ENCODE results near the gene CRYBG2.

The CRYBG2 gene

GRCh38 chr1:26277261-26277661, 76.7 kb downstream of the CRYBG2 start:
- no peak for TF ChIP-seq ZNF8 (CRISPR knock-in tag; IDR thresholded peaks at IDR 0.05)
- no peak for TF ChIP-seq SNAI2 (CRISPR knock-in tag; IDR thresholded peaks at IDR 0.05)
- TF ChIP-seq ZNF70 (CRISPR knock-in tag; IDR thresholded peaks at IDR 0.05), result no peak
- TF ChIP-seq ZC3H10 (CRISPR knock-in tag; IDR thresholded peaks at IDR 0.05), result no peak
- TF ChIP-seq TCF4 (CRISPR knock-in tag; IDR thresholded peaks at IDR 0.05; ENCODE audit: borderline replicate concordance), result no peak
- TF ChIP-seq CSRNP3 (CRISPR knock-in tag; IDR thresholded peaks at IDR 0.05), result no peak
- no peak for TF ChIP-seq ZNF565 (CRISPR knock-in tag; conservative IDR thresholded peaks at IDR 0.05; ENCODE audit: low read depth)
- TF ChIP-seq PATZ1 (CRISPR knock-in tag; IDR thresholded peaks at IDR 0.05; ENCODE audit: borderline replicate concordance), result no peak
- no peak for TF ChIP-seq TSHZ2 (CRISPR knock-in tag; IDR thresholded peaks at IDR 0.05)
- no peak for TF ChIP-seq TOX (CRISPR knock-in tag; IDR thresholded peaks at IDR 0.05; ENCODE audit: borderline replicate concordance)
- TF ChIP-seq ZFP3 (CRISPR knock-in tag; IDR thresholded peaks at IDR 0.05), result no peak
- TF ChIP-seq ISL1 (CRISPR knock-in tag; IDR thresholded peaks at IDR 0.05), result no peak
- TF ChIP-seq ESRRG (CRISPR knock-in tag; IDR thresholded peaks at IDR 0.05), result no peak
- no peak for TF ChIP-seq CREB5 (CRISPR knock-in tag; IDR thresholded peaks at IDR 0.05; ENCODE audit: low read depth)
- TF ChIP-seq PPARA (CRISPR knock-in tag; IDR thresholded peaks at IDR 0.05; ENCODE audit: borderline replicate concordance), result no peak
- TF ChIP-seq BACH2 (CRISPR knock-in tag; IDR thresholded peaks at IDR 0.05; ENCODE audit: borderline replicate concordance), result no peak
- TF ChIP-seq ZFP30 (CRISPR knock-in tag; IDR thresholded peaks at IDR 0.05), result no peak
- no peak for ATAC-seq

- TF ChIP-seq TSHZ2 (CRISPR knock-in tag; IDR thresholded peaks at IDR 0.05), result no peak
- no peak for TF ChIP-seq POU6F1 (CRISPR knock-in tag; IDR thresholded peaks at IDR 0.05; ENCODE audit: borderline replicate concordance, low read depth)
- no peak for TF ChIP-seq BACH2 (CRISPR knock-in tag; IDR thresholded peaks at IDR 0.05; ENCODE audit: borderline replicate concordance)
- TF ChIP-seq GLIS3 (CRISPR knock-in tag; IDR thresholded peaks at IDR 0.05), result no peak
- TF ChIP-seq ARNTL (CRISPR knock-in tag; IDR thresholded peaks at IDR 0.05; ENCODE audit: borderline replicate concordance, low read depth), result no peak
- no peak for TF ChIP-seq ZNF70 (CRISPR knock-in tag; IDR thresholded peaks at IDR 0.05)
- no peak for TF ChIP-seq PATZ1 (CRISPR knock-in tag; IDR thresholded peaks at IDR 0.05; ENCODE audit: borderline replicate concordance)
- TF ChIP-seq ESRRG (CRISPR knock-in tag; IDR thresholded peaks at IDR 0.05), result no peak
- no peak for TF ChIP-seq RARB (CRISPR knock-in tag; IDR thresholded peaks at IDR 0.05)
- TF ChIP-seq ZNF8 (CRISPR knock-in tag; IDR thresholded peaks at IDR 0.05), result no peak
- TF ChIP-seq CREB5 (CRISPR knock-in tag; IDR thresholded peaks at IDR 0.05; ENCODE audit: low read depth), result no peak
- TF ChIP-seq SNAI2 (CRISPR knock-in tag; IDR thresholded peaks at IDR 0.05), result no peak
- no peak for TF ChIP-seq ISL1 (CRISPR knock-in tag; IDR thresholded peaks at IDR 0.05)
- no peak for TF ChIP-seq ZNF565 (CRISPR knock-in tag; conservative IDR thresholded peaks at IDR 0.05; ENCODE audit: low read depth)
- no peak for TF ChIP-seq OSR1 (CRISPR knock-in tag; IDR thresholded peaks at IDR 0.05)
- TF ChIP-seq ZFP30 (CRISPR knock-in tag; IDR thresholded peaks at IDR 0.05), result no peak
- no peak; the same call in 2 of the 3 replicates for ATAC-seq
Observed at GRCh38 chr1:26276432-26276838, 77.5 kb downstream of the CRYBG2 start.

All from SK-N-SH treated with all-trans-retinoic acid at 6 μM for 48 hours (cell line).